AG04450 (cell line): ENCODE results near the gene HAGHL. TPM values are rescaled to one million over a fixed set of nuclear protein-coding genes. Genes with fewer than 3 reads are reported as not detected.

Source experiments
- CTCF ChIA-PET: fragments of 300-600, 350-600 bp; formaldehyde crosslinking; extraction: SDS; loops from one replicate; lab custom pipeline; 2022; ENCODE audit warnings: antibody characterized with exemption, inconsistent platforms; lab: Charles Lee
- POLR2A ChIA-PET: fragments of 350-600 bp; formaldehyde crosslinking; extraction: SDS; loops from one replicate; lab custom pipeline; 2021; ENCODE audit warnings: antibody characterized with exemption, inconsistent platforms; lab: Yijun Ruan, JAX
- DNase-seq: peaks from one replicate; pipeline ENCODE4 v3.0.0-alpha.2; 2011; ENCODE audit warnings: low read depth, low spot score
- H3K27ac ChIP-seq: one replicate; pipeline ENCODE4 v1.5.1; 2012; ENCODE audit warnings: low read depth, low read length, control low read depth
- H3K27me3 ChIP-seq: one replicate; pipeline ENCODE4 v1.6.0; 2012; ENCODE audit warnings: low read length; ENCODE audit not compliant: control insufficient read depth, insufficient read depth
- H3K4me3 ChIP-seq: 2 replicates; pipeline ENCODE4 v1.5.1; 2011; ENCODE audit warnings: mild to moderate bottlenecking, low read depth, low read length, control low read depth
- H3K9me3 ChIP-seq: 2 replicates; pipeline ENCODE4 v1.5.1; 2012; ENCODE audit warnings: low read length; ENCODE audit not compliant: control insufficient read depth, insufficient read depth
- CTCF ChIP-seq: IDR thresholded peaks from 2 replicates; pipeline ENCODE4 v1.5.1; 2011; ENCODE audit warnings: low read depth, low read length, control low read depth, inconsistent platforms
- polyA plus RNA-seq: library from polyadenylated mRNA; depleted of rRNA; stranded (reverse); fragments of >200 nt; gene quantifications from 2 replicates; pipeline ENCODE4 v1.2.3, GENCODE V29; 2011

HAGHL gene
- polyA plus RNA-seq, 1 experiment, result 4.2 TPM

- no peak for TF ChIP-seq CTCF
- POLR2A ChIA-PET, result interaction anchor here (0.6 to 1.2 kb wide), 5 partner anchors 9 to 138 kb away, joined by 3 to 7 read pairs (median 4); partner anchors contain the start of genes CHTF18 and RPUSD1
- DNase-seq, result no peak
- no peaks in the 10 kb centered on the region for H3K27me3 ChIP-seq
- H3K9me3 ChIP-seq, result no peaks in the 10 kb centered on the region; the same call in 1 of the 2 replicates
- CTCF ChIA-PET, result no interaction called here
- H3K27ac ChIP-seq, result no peak overlapping the region
- H3K4me3 ChIP-seq, result peak overlapping the region; percentile 74
Measured at GRCh38 chr16:721765-722540, 5.0 kb upstream of the HAGHL start.

- no peaks in the 10 kb centered on the region for H3K27me3 ChIP-seq
- CTCF ChIA-PET, result no interaction called here
- POLR2A ChIA-PET, result no interaction called here
- H3K27ac ChIP-seq, result no peak overlapping the region
- TF ChIP-seq CTCF, result no peak
- H3K9me3 ChIP-seq, result no peaks in the 10 kb centered on the region; the same call in 1 of the 2 replicates
- DNase-seq, result no peak
- no peak overlapping the region for H3K4me3 ChIP-seq
Measured at GRCh38 chr16:722835-723633, 3.9 kb upstream of the HAGHL start.

GRCh38 chr16:723695-724094, 3.2 kb upstream of the HAGHL start:
- no peak for TF ChIP-seq CTCF
- H3K27ac ChIP-seq, result no peak overlapping the region
- no peaks in the 10 kb centered on the region for H3K27me3 ChIP-seq
- no peak for DNase-seq
- POLR2A ChIA-PET, result no interaction called here
- CTCF ChIA-PET, result interaction anchor here (0.6 kb wide), 1 partner anchor 488 kb away, joined by 5 read pairs; no protein-coding TSS in a partner anchor
- H3K4me3 ChIP-seq, result no peak overlapping the region
- H3K9me3 ChIP-seq, result no peaks in the 10 kb centered on the region; the same call in 1 of the 2 replicates

- ChIA-PET CTCF (interaction anchor here (0.6 to 1.4 kb wide), 3 partner anchors 8 to 489 kb away, joined by 3 to 5 read pairs (median 5); no protein-coding TSS in a partner anchor), POLR2A (interaction anchor here (0.9 kb wide), 1 partner anchor 34 kb away, joined by 5 read pairs; no protein-coding TSS in a partner anchor)
- Histone ChIP-seq H3K27ac (no peak overlapping the region), H3K27me3 (no peaks in the 10 kb centered on the region), H3K4me3 (no peak overlapping the region), H3K9me3 (no peaks in the 10 kb centered on the region; the same call in 1 of the 2 replicates)
- no peak for DNase-seq
- no peak for TF ChIP-seq CTCF
Measured at GRCh38 chr16:724188-725040, 2.5 kb upstream of the HAGHL start.
